Raji (cell line): ENCODE results near the gene RASA4B.

Experiments used
- POLR2A ChIP-seq: IDR thresholded peaks from 2 replicates; pipeline ENCODE4 v1.6.1; 2011; ENCODE audit warnings: low read depth, low read length, control low read depth; ENCODE audit not compliant: insufficient read depth

RASA4B gene

GRCh38 chr7:102446387-102447156 is 71.0 kb downstream of the RASA4B start:
- TF ChIP-seq POLR2A = no peak

- TF ChIP-seq POLR2A = no peak
These were observed 71.9 kb downstream of the RASA4B start for GRCh38 chr7:102445674-102446071.

- TF ChIP-seq POLR2A = no peak
These were observed 72.5 kb downstream of the RASA4B start for GRCh38 chr7:102444961-102445673.

GRCh38 chr7:102439963-102440795 is 77.4 kb downstream of the RASA4B start:
- TF ChIP-seq POLR2A = no peak

- TF ChIP-seq POLR2A = no peak
These were observed 81.5 kb downstream of the RASA4B start for GRCh38 chr7:102436118-102436517.

GRCh38 chr7:102434039-102434486 is 83.5 kb downstream of the RASA4B start:
- TF ChIP-seq POLR2A = no peak

- TF ChIP-seq POLR2A = peak; percentile 72
These were observed 84.1 kb downstream of the RASA4B start, which contains the start of gene ORAI2 for GRCh38 chr7:102433219-102434038. ORAI2 (plus strand) TSS chr7:102433575; CDS start chr7:102438957, 5,382 bp downstream.
